Panc1 (cell line): ENCODE data around the gene ERBB3. TPM values are rescaled to one million over a fixed set of nuclear protein-coding genes. Genes with fewer than 3 reads are reported as not detected.

Source experiments
- ATAC-seq: fragments of 200-7000 bp; cut with Tn5 transposase; 2 replicates; pipeline ENCODE4 v1.9.1; 2020; ENCODE audit warnings: mild to moderate bottlenecking, moderate library complexity
- BruUV-seq: library from RNA; stranded (reverse); fragments of 400-500 nt; replicated peaks from 2 replicates; lab custom pipeline; 2021; lab: Mats Ljungman, UMichigan
- CTCF ChIA-PET: fragments of 300-600 bp; sonication (Branson Sonifier 250); formaldehyde crosslinking; loops from one replicate; lab custom pipeline; 2022; ENCODE audit warnings: antibody characterized with exemption; lab: Charles Lee
- POLR2A ChIA-PET: fragments of 300-600 bp; sonication (Branson Sonifier 250); formaldehyde crosslinking; loops from one replicate; lab custom pipeline; 2022; ENCODE audit warnings: antibody characterized with exemption; lab: Charles Lee
- DNase-seq: peaks from one replicate; pipeline ENCODE4 v3.0.0-alpha.2; 2010; ENCODE audit warnings: low read depth, low spot score
- H3K27ac ChIP-seq: 2 replicates; pipeline ENCODE4 v1.5.1; 2011; ENCODE audit warnings: mild to moderate bottlenecking, low read length, inconsistent platforms
- H3K27me3 ChIP-seq: fragments of 200-500 bp; sonication (Bioruptor generic); 2 replicates; pipeline ENCODE4 v1.6.0; 2014; ENCODE audit warnings: low read length, inconsistent platforms; ENCODE audit not compliant: control insufficient read depth, insufficient read depth
- H3K36me3 ChIP-seq: fragments of 200-500 bp; sonication (Bioruptor generic); 2 replicates; pipeline ENCODE4 v1.5.1; 2014; ENCODE audit warnings: inconsistent platforms, mild to moderate bottlenecking, low read length, moderate library complexity; ENCODE audit not compliant: control insufficient read depth, insufficient read depth
- H3K4me1 ChIP-seq: 2 replicates; pipeline ENCODE4 v1.5.1; 2011; ENCODE audit warnings: inconsistent platforms, mild to moderate bottlenecking, low read length, moderate library complexity; ENCODE audit not compliant: control insufficient read depth, insufficient read depth
- H3K4me3 ChIP-seq, 2 experiments: 2 replicates each; pipeline ENCODE4 v1.5.1; 2011 to 2012; ENCODE audit warnings: low read depth in 2 of 2, low read length in 2 of 2, mild to moderate bottlenecking in 2 of 2, inconsistent platforms in 1 of 2, moderate library complexity in 1 of 2
- H3K9me3 ChIP-seq: fragments of 200-500 bp; sonication (Bioruptor generic); 2 replicates; pipeline ENCODE4 v1.5.1; 2014; ENCODE audit warnings: low read depth, mild to moderate bottlenecking, inconsistent platforms, low read length, moderate library complexity; ENCODE audit not compliant: control insufficient read depth, insufficient read depth
- CTCF ChIP-seq: fragments of 450-650 bp; IDR thresholded peaks from 2 replicates; pipeline ENCODE4 v1.5.1; 2017; ENCODE audit warnings: mild to moderate bottlenecking
- POLR2AphosphoS5 ChIP-seq: IDR thresholded peaks from 2 replicates; pipeline ENCODE4 v1.6.1; 2012; ENCODE audit warnings: mild to moderate bottlenecking, low read depth, low read length, moderate library complexity
- REST ChIP-seq, 2 experiments: IDR thresholded peaks; 2 replicates each; pipeline ENCODE4 v1.6.1; 2011 to 2012; ENCODE audit warnings: low read depth in 2 of 2, control low read depth in 1 of 2, low read length in 1 of 2, mild to moderate bottlenecking in 1 of 2, moderate library complexity in 1 of 2; ENCODE audit not compliant: insufficient read depth in 1 of 2
- SIN3A ChIP-seq: IDR thresholded peaks from 2 replicates; pipeline ENCODE4 v1.6.1; 2012; ENCODE audit warnings: low read depth, mild to moderate bottlenecking, low read length, moderate library complexity, borderline replicate concordance; ENCODE audit not compliant: insufficient read depth
- TCF7L2 ChIP-seq: IDR thresholded peaks from 2 replicates; pipeline ENCODE4 v1.6.1; 2011; ENCODE audit warnings: mild to moderate bottlenecking, low read depth, low read length, inconsistent platforms
- in situ Hi-C: cut with HindIII; loops from 2 replicates; pipeline ENCODE4 v1.10.0; 2016; ENCODE audit warnings: low sequenced_read_pairs, low pct_unique_long_range_greater_than_20kb
- intact Hi-C: fragments of 100-400 bp; cut with micrococcal nuclease; formaldehyde crosslinking; loops from one replicate; pipeline ENCODE4 v1.10.0; 2022; ENCODE audit not compliant: unreplicated experiment
- total RNA-seq: library from RNA; stranded (reverse); gene quantifications from one replicate; pipeline ENCODE4 v1.2.1, GENCODE V29; 2021; ENCODE audit not compliant: unreplicated experiment

ERBB3 gene
- total RNA-seq, 1 experiment from 2014 or later, result 0.90 TPM

GRCh38 chr12:56110571-56110970 lies 30.6 kb downstream of the ERBB3 start:
- intact Hi-C loops (loop anchor here (10.0 kb wide), 1 partner anchor 66 kb away; the partner anchor contains the start of gene RPS26), in situ Hi-C loops (no loop called here)
- H3K27me3 ChIP-seq, result no peaks in the 10 kb centered on the region
- H3K27ac ChIP-seq, result no peak overlapping the region
- no peak for TF ChIP-seq TCF7L2
- no peak for TF ChIP-seq CTCF
- TF ChIP-seq REST (IDR thresholded peaks at IDR 0.05; ENCODE audit: insufficient read depth in 1 of 2, low read depth in 2 of 2, low read length in 1 of 2), result no peak
- no peak for TF ChIP-seq POLR2AphosphoS5
- no peak for TF ChIP-seq SIN3A
- H3K9me3 ChIP-seq, result no peaks in the 10 kb centered on the region
- no TSS peak for BruUV-seq
- no peak overlapping the region for H3K4me3 ChIP-seq
- ATAC-seq, result no peak
- ChIA-PET CTCF (no interaction called here), POLR2A (no interaction called here)
- no peak for DNase-seq
- H3K4me1 ChIP-seq, result peaks cover 22% of the 10 kb centered on the region
- peaks cover 45% of the 10 kb centered on the region for H3K36me3 ChIP-seq

- TF ChIP-seq SIN3A, result no peak
- no peak for TF ChIP-seq POLR2AphosphoS5
- in situ Hi-C loops, result no loop called here
- POLR2A ChIA-PET, result no interaction called here
- peaks cover 18% of the 10 kb centered on the region for H3K4me1 ChIP-seq
- H3K27ac ChIP-seq, result no peak overlapping the region
- CTCF ChIA-PET, result no interaction called here
- no peaks in the 10 kb centered on the region for H3K9me3 ChIP-seq
- ATAC-seq, result no peak
- H3K4me3 ChIP-seq, result no peak overlapping the region
- BruUV-seq, result no TSS peak
- H3K27me3 ChIP-seq, result no peaks in the 10 kb centered on the region
- intact Hi-C loops, result loop anchor here (10.0 kb wide), 1 partner anchor 69 kb away; the partner anchor contains the start of gene RPS26
- H3K36me3 ChIP-seq, result peaks cover 36% of the 10 kb centered on the region
- no peak for DNase-seq
Observed at GRCh38 chr12:56114084-56114483, 34.1 kb downstream of the ERBB3 start.

- no peaks in the 10 kb centered on the region for H3K9me3 ChIP-seq
- TSS peak; percentile 90 for BruUV-seq
- in situ Hi-C loops (no loop called here), intact Hi-C loops (loop anchor here (5.0 to 10.0 kb wide), 2 partner anchors 42 to 71 kb away; partner anchors contain the start of genes MYL6 and RPS26)
- H3K36me3 ChIP-seq, result peaks cover 29% of the 10 kb centered on the region
- H3K27ac ChIP-seq, result peak overlapping the region; percentile 95
- DNase-seq (no peak), ATAC-seq (no peak)
- CTCF ChIA-PET, result no interaction called here
- H3K4me1 ChIP-seq, result peaks cover 30% of the 10 kb centered on the region
- H3K27me3 ChIP-seq, result no peaks in the 10 kb centered on the region
- H3K4me3 ChIP-seq, result peak overlapping the region; percentile 69 to 100
- POLR2A ChIA-PET, result interaction anchor here (0.7 kb wide), 2 partner anchors 13 to 22 kb away, joined by 4 to 7 read pairs; no protein-coding TSS in a partner anchor
- no peak for TF ChIP-seq CTCF
- no peak for TF ChIP-seq SIN3A
- TF ChIP-seq REST (IDR thresholded peaks at IDR 0.05; ENCODE audit: insufficient read depth in 1 of 2, low read depth in 2 of 2, low read length in 1 of 2), result no peak
- TF ChIP-seq POLR2AphosphoS5, result no peak
- no peak for TF ChIP-seq TCF7L2
Observed at GRCh38 chr12:56115329-56115728, 35.4 kb downstream of the ERBB3 start.
